CD4-positive, alpha-beta T cell treated with Interleukin-1 beta for 1 hour (primary cell): ENCODE data around the gene ITGA11.

ENCODE experiments used
- DNase-seq, 2 donors: peaks; one replicate each; pipeline ENCODE4 v3.0.0-alpha.2; 2020 to 2022

Gene ITGA11

GRCh38 chr15:68325726-68326125, 106.2 kb downstream of the ITGA11 start:
- no peak for DNase-seq

DNA sequence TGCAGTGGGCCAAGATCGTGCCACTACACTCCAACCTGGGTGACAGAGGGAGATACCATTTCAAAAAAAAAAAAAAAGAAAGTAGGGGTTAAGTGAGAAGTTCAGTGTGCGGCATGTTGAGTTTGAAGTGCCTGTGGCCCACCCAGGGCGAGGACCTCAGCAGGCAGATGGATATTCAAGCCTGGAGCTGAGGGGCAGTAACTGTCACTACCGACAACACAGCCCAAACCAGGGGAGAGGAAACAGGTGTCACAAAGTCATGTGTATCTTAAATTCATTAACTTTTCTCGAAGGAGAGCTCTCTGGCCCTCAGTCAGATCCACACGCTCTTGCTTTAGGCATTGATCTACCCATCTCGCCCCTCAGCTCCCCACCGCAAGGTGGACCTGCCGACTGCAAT, 109.2 kb downstream of the ITGA11 start:
- DNase-seq: no peak

GRCh38 chr15:68321229-68321628, 110.7 kb downstream of the ITGA11 start:
- DNase-seq: no peak

DNA sequence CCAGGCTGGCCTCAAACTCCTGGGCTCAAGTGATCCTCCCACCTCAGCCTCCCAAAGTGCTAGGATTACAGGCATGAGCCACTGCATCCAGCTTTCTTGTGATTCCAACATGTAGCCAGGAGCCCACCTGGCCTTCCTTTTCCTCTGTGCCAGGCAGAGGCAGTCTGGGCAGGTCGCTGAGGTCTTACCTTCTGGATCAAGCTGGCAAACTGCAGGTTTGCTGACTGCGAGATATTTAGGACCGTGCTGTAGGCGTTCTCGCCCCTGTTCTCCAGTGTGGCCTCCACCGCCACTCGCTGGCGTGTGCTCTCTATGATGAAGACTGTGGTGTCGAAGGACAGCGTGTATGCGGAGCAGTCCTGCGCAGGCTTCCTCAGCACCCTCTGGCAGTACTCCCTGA, 112.0 kb downstream of the ITGA11 start:
- DNase-seq: no peak

GRCh38 chr15:68318931-68319909, 112.7 kb downstream of the ITGA11 start:
- DNase-seq: no peak

DNA sequence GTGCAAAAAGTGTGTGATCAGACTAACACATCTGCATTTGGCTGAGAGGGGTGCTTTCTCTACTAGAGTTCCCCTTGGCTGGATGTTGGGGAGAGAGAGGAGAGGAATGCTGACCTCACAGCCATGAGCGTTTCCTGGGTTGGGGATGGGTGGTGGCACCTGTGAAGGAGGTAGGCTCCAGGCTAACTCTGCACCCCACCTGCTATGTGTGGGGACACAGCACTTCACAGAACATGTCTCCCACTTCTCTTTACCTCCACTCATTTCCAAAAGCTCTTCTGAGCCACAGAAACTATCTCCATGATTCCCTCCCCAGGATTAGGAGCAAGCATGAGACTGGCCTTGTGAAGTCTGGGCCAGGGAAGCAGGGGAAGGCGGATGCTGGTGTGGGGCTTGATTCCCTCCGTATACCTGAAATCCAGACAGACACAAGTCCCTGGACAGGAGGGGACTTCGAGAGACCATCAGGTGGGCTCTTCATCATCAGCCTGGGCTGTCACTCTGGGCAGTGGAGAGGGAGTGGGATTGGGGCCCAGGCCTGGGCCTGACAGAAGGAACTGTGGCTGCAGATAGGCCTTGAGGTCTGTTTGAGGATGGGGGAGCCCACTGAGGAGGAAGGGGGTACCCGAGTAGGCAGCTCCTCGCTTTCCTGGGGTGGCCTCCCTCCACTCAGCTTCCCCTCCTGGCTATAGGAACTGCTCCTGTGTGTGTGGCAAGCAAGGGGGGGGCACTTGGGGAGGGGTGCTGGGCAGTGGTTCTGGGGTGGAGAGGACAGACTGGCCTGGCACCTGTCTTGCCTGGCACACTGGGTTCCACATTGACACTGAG, 113.7 kb downstream of the ITGA11 start:
- no peak for DNase-seq

DNA sequence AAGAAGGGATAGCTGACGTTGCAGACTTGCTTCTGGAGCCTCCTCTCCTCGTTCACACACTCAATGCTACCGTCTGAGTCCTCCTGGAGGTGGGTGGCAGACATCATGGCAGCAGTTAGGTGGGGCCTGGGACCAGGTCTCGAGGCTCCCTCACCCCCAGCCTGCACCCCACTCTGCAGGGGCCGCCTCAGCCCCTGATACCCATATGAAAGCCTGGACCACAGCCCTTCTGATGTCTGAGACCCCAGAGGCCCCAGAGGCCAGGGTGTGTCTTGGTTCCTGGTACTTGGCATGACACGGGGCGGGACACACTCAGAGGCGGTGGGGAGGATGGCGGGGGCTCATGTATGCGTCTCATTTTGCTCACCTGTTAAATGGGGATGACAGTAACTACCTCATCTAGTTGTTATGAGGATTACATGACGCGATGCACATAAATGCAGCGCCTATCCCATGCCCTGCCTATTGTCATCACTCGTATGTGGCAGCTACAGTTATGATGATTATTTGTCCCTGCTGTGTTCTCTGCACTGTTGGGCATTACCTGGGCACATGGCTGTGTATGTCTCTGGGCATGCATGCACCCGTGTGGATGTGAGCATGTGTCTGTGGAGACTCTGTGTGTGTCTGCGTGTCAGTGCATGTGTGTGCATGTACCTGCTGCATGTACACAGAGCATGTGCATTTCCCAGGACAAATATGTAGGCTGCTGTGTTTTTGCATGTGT, 114.5 kb downstream of the ITGA11 start:
- no peak for DNase-seq

DNA sequence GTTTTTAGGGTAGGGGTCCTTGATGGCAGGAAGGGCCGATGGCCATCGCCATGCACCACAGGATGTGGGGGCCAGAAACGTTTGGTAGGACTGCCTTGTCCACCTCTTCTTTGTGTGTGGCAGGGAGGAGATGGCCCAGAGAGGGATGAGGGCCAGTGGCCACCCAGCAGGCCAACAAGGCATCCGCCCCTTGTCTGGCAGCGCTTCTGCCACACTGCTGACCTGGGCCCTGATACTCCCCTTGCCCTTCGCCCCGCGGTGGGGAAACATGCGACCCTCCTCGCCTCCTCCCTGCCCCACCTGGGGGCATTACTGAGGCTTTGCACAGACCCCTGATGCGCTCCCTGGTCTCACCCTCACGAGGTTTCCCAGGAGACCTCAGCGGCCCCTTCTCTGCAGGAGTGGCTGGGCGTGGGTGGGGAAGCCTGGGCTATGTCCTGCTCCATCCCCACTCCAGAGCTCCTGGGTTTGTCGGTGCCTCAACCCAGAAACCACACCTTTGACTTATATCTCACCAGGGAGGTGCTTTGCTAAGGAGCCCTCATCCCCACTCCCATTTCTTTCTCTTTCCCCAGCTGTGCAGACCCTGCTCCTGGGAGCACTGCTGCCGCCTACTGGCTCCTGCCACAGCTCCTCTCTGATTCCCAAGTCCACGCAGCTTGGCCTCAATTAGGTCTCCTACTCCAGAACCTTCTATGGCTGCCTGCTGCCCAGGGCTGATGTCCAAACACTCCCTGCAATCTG, 115.7 kb downstream of the ITGA11 start:
- no peak for DNase-seq

DNA sequence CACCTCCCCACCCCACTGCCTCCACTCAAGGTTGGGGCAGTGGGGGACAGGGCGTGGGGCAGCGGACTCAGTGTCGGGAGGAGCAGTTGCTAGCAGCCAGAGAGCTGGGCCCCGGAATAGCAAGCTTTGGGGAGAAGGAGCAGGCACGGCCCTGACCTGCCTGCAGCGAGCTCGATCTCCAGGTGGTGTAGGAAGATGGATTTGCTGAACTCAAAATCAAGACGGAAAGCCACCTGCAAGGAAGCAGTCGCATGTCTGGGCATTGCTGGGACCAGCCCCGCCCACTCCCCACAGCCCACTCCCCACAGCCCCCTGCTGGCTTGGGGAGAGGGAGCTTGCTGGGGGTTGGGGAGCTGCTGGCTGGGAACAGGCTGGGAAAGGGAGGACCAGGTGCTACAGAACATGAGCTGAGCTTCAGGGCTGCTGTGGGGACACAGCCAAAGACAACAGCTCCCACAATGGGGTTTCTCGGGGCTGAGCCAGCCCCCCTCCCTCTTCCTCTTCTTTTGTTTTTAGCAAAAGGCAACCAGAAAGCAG, 116.4 kb downstream of the ITGA11 start:
- no peak for DNase-seq

DNA sequence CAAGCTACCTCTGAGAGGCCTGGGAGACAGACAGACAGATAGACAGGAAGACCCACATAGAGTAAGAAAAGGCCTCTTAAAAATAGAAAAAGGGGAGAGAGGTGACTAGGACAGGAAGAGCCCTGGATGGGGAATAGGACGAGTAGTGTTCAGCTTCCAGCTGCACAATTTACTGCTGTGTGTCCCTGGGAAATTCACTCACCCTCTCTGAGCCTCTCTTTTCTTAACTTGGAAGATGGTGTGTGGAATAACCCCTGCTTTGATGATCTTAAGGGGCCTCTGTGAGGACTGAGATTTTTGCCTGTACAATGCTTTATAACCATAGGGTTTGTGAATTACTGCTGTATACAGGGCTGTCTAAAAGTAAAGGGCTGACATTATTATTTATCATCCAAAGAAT, 116.9 kb downstream of the ITGA11 start:
- no peak for DNase-seq

GRCh38 chr15:68314563-68314962, 117.4 kb downstream of the ITGA11 start:
- DNase-seq: no peak

- DNase-seq: no peak
Measured at GRCh38 chr15:68313501-68314410, 118.2 kb downstream of the ITGA11 start.

DNA sequence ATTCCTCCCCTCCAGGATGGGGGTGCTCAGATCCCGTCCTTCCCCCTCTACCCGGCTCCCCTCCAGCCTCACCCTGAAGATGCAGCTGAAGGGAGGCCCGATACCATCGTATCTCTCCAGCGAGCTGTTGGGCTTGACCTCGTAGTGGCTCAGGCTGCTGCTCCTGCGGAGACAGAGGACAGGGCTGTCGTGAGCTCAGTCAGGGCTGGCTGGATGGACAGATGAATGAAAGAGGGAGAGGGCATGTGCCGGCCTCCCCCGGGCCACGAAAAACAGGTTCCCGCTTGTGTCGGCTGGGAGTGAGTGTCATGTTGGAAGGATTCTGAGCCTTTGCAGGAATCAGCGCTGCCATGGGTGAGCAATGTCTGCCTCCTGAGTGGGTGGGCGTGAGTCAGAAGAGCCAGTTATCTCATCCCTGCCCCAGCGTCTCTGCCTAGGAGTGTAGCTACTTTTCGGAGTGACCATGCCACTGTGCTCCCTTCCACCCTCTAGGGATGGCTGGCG, 119.2 kb downstream of the ITGA11 start:
- no peak for DNase-seq

- no peak for DNase-seq
Measured at GRCh38 chr15:68311859-68312557, 120.0 kb downstream of the ITGA11 start.

GRCh38 chr15:68311464-68311835, 120.5 kb downstream of the ITGA11 start:
- no peak for DNase-seq

GRCh38 chr15:68310804-68311463, 121.0 kb downstream of the ITGA11 start:
- no peak for DNase-seq

DNA sequence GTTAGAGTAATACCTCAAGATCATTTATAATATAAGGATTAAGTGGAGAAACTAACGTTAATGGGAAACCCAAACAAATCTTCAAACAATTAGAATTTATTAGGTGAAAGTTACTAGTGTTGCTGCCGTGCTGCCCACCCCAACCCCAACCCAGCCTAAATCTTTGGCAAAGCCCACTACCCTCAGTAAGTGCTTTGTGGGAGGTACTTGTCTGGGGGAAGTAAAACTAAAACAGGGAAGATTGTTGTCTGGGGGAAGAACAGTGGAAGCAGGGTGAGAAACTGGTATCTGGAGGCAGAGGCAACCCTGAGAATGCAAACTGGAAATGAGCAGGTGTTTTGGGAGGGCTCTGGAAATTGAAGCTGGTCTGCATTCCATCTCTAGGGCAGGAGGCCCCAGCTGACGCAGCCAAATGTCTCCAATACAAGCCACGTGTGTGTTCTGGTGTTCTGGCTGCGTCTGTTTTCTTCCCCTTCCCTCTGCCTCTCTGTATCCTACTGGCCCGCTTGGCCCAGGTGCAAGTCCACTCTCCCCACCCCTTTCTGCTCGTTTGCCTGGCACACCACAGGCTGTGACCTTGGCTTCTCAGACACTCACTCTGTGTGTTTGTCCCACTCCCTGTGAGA, 121.7 kb downstream of the ITGA11 start:
- DNase-seq: no peak

DNA sequence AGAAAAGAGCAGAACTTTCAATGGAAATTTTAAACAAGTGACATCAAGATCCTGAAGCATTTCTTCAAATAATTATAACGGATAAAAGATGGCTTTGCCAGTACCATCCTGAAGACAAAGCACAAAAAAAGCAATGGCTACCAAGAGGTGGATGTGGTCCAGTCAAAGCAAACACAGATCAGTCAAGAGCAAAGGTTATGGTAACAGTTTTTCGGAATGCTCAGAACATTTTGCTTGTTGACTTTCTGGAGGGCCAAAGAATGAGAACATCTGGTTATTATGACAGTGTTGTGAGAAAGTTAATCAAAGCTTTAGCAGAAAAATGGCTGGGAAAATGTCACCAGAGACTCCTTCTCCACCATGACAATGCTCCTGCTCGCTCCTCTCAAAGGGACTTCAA, 122.9 kb downstream of the ITGA11 start:
- no peak for DNase-seq
